HEK293 (cell line): ENCODE data around the gene ACOT9.

Experiments used
- GLIS2 ChIP-seq: fragments of 450-650 bp; formaldehyde crosslinking; IDR thresholded peaks from 2 replicates; pipeline ENCODE4 v1.5.1; 2016; ENCODE audit warnings: missing biosample characterization, missing genetic modification characterization
- HOXA7 ChIP-seq: sonication (generic); formaldehyde crosslinking; IDR thresholded peaks from 2 replicates; pipeline ENCODE4 v1.8.1; 2022; ENCODE audit warnings: missing genetic modification reagents, borderline replicate concordance
- HOXD13 ChIP-seq: sonication (generic); formaldehyde crosslinking; IDR thresholded peaks from 2 replicates; pipeline ENCODE4 v1.8.0; 2022; ENCODE audit warnings: missing genetic modification reagents, borderline replicate concordance
- IKZF3 ChIP-seq: fragments of 450-650 bp; IDR thresholded peaks from 2 replicates; pipeline ENCODE4 v1.5.0; 2018; ENCODE audit warnings: missing biosample characterization, mild to moderate bottlenecking, missing genetic modification characterization, moderate library complexity
- PRDM2 ChIP-seq: fragments of 450-650 bp; formaldehyde crosslinking; IDR thresholded peaks from 2 replicates; pipeline ENCODE4 v1.5.1; 2016; ENCODE audit warnings: missing biosample characterization, missing genetic modification characterization, borderline replicate concordance
- REST ChIP-seq: fragments of 450-650 bp; formaldehyde crosslinking; IDR thresholded peaks from 2 replicates; pipeline ENCODE4 v1.5.1; 2016; ENCODE audit warnings: missing biosample characterization, missing genetic modification characterization
- SETDB1 ChIP-seq: IDR thresholded peaks from one replicate; pipeline ENCODE4 v1.6.1; 2017; ENCODE audit warnings: mild to moderate bottlenecking, low read length, moderate library complexity, mixed read lengths; ENCODE audit not compliant: insufficient read length
- SP3 ChIP-seq: fragments of 450-650 bp; formaldehyde crosslinking; IDR thresholded peaks from 2 replicates; pipeline ENCODE4 v1.5.1; 2016; ENCODE audit warnings: missing biosample characterization, missing genetic modification characterization
- YY1 ChIP-seq: fragments of 450-650 bp; formaldehyde crosslinking; IDR thresholded peaks from 2 replicates; pipeline ENCODE4 v1.5.1; 2018; ENCODE audit warnings: missing biosample characterization, missing genetic modification characterization
- ZBTB10 ChIP-seq: fragments of 450-650 bp; formaldehyde crosslinking; IDR thresholded peaks from 2 replicates; pipeline ENCODE4 v1.5.1; 2016; ENCODE audit warnings: missing biosample characterization, missing genetic modification characterization
- ZFHX2 ChIP-seq: fragments of 450-650 bp; formaldehyde crosslinking; conservative IDR thresholded peaks from 2 replicates; pipeline ENCODE4 v1.5.1; 2016; ENCODE audit warnings: missing biosample characterization, missing genetic modification characterization
- ZNF121 ChIP-seq: fragments of 450-650 bp; formaldehyde crosslinking; IDR thresholded peaks from 2 replicates; pipeline ENCODE4 v1.5.1; 2016; ENCODE audit warnings: missing biosample characterization, missing genetic modification characterization
- ZNF132 ChIP-seq: fragments of 450-650 bp; formaldehyde crosslinking; IDR thresholded peaks from 2 replicates; pipeline ENCODE4 v1.5.1; 2017; ENCODE audit warnings: missing biosample characterization, missing genetic modification characterization, borderline replicate concordance
- ZNF2 ChIP-seq: fragments of 450-650 bp; formaldehyde crosslinking; IDR thresholded peaks from 2 replicates; pipeline ENCODE4 v1.5.1; 2016; ENCODE audit warnings: missing biosample characterization, missing genetic modification characterization
- ZNF23 ChIP-seq: fragments of 450-650 bp; formaldehyde crosslinking; IDR thresholded peaks from 2 replicates; pipeline ENCODE4 v1.5.1; 2016; ENCODE audit warnings: missing biosample characterization, missing genetic modification characterization, borderline replicate concordance
- ZNF335 ChIP-seq: fragments of 450-650 bp; formaldehyde crosslinking; conservative IDR thresholded peaks from 2 replicates; pipeline ENCODE4 v1.5.1; 2016; ENCODE audit warnings: missing biosample characterization, missing genetic modification characterization
- ZNF341 ChIP-seq: fragments of 450-650 bp; formaldehyde crosslinking; IDR thresholded peaks from 2 replicates; pipeline ENCODE4; 2016; ENCODE audit warnings: low read depth, missing biosample characterization, missing genetic modification characterization
- ZNF558 ChIP-seq: fragments of 450-650 bp; formaldehyde crosslinking; IDR thresholded peaks from 2 replicates; pipeline ENCODE4 v1.5.1; 2016; ENCODE audit warnings: missing biosample characterization, missing genetic modification characterization
- ZNF624 ChIP-seq: fragments of 450-650 bp; formaldehyde crosslinking; IDR thresholded peaks from 2 replicates; pipeline ENCODE4 v1.5.1; 2017; ENCODE audit warnings: missing biosample characterization, missing genetic modification characterization
- ZNF639 ChIP-seq: fragments of 450-650 bp; formaldehyde crosslinking; IDR thresholded peaks from 2 replicates; pipeline ENCODE4 v1.5.1; 2016; ENCODE audit warnings: missing biosample characterization, missing genetic modification characterization
- ZNF692 ChIP-seq: fragments of 450-650 bp; formaldehyde crosslinking; IDR thresholded peaks from 2 replicates; pipeline ENCODE4 v1.5.1; 2016; ENCODE audit warnings: missing biosample characterization, missing genetic modification characterization
- ZNF776 ChIP-seq: fragments of 450-650 bp; formaldehyde crosslinking; IDR thresholded peaks from 2 replicates; pipeline ENCODE4 v1.5.0; 2017; ENCODE audit warnings: missing biosample characterization, missing genetic modification characterization, borderline replicate concordance
- ZNF791 ChIP-seq: fragments of 450-650 bp; formaldehyde crosslinking; IDR thresholded peaks from 2 replicates; pipeline ENCODE4 v1.5.1; 2016; ENCODE audit warnings: missing biosample characterization, missing genetic modification characterization
- ZXDB ChIP-seq: fragments of 450-650 bp; formaldehyde crosslinking; IDR thresholded peaks from 2 replicates; pipeline ENCODE4 v1.5.1; 2016; ENCODE audit warnings: missing biosample characterization, missing genetic modification characterization

ACOT9 gene

GRCh38 chrX:23783589-23784469 lies 40.8 kb upstream of the ACOT9 start (continued):
- no peak for TF ChIP-seq ZBTB10
- TF ChIP-seq ZFHX2 (tag by site-specific recombination) = no peak
- TF ChIP-seq ZNF791 (tag by site-specific recombination) = no peak
- 0 out of 2 replicates have a peak, but pooled peaks have one; percentile 15 for TF ChIP-seq ZNF121
- no peak for TF ChIP-seq SETDB1
- TF ChIP-seq REST (tag by site-specific recombination) = peak; percentile 11; the same call in 1 of the 2 replicates
- no peak for TF ChIP-seq ZNF2 (tag by site-specific recombination)
- no peak for TF ChIP-seq ZXDB
- TF ChIP-seq ZNF132 (tag by site-specific recombination) = no peak
- TF ChIP-seq GLIS2 (tag by site-specific recombination) = no peak
- TF ChIP-seq HOXD13 (CRISPR knock-in tag) = no peak
- TF ChIP-seq SP3 = 0 out of 2 replicates have a peak, but pooled peaks have one; percentile 2
- no peak for TF ChIP-seq ZNF624 (tag by site-specific recombination)
- no peak; the same call in 1 of the 2 replicates for TF ChIP-seq ZNF639
- TF ChIP-seq ZNF341 (tag by site-specific recombination) = no peak; the same call in 1 of the 2 replicates
- no peak for TF ChIP-seq HOXA7
- no peak for TF ChIP-seq ZNF776 (tag by site-specific recombination)
- no peak for TF ChIP-seq ZNF692 (tag by site-specific recombination)
- TF ChIP-seq PRDM2 (tag by site-specific recombination) = no peak
- TF ChIP-seq ZNF335 (tag by site-specific recombination) = no peak
- TF ChIP-seq IKZF3 (tag by site-specific recombination) = no peak
- TF ChIP-seq ZNF558 (tag by site-specific recombination) = no peak
- no peak for TF ChIP-seq ZNF23 (tag by site-specific recombination)
- TF ChIP-seq YY1 = no peak
